Measurements from ENCODE around the gene PPP1R2B.

The PPP1R2B gene

GRCh38 chr5:156850206-156850751 lies at the start of gene PPP1R2B:
Gene PPP1R2B (plus strand): TSS chr5:156850295. CDS start chr5:156850563, 268 bp downstream.
- Mint-ChIP-seq H3K9me3 (ENCODE audit: low read depth) (peaks cover 32% of the 10 kb centered on the region), H3K27me3 (peaks cover 25% of the 10 kb centered on the region), H3K27ac (no peak within 1 kb of the TSS), H3K4me1 (ENCODE audit: low read depth) (no peaks in the 10 kb centered on the region), H3K36me3 (peaks cover 32% of the 10 kb centered on the region), H3K4me3 (no peak within 1 kb of the TSS)

- Mint-ChIP-seq H3K9me3 (ENCODE audit: low read depth) (no peaks in the 10 kb centered on the region), H3K4me3 (no peak overlapping the region), H3K36me3 (no peaks in the 10 kb centered on the region), H3K27ac (no peak overlapping the region), H3K27me3 (peaks cover 2% of the 10 kb centered on the region), H3K4me1 (ENCODE audit: low read depth) (no peaks in the 10 kb centered on the region)
These were observed 49.2 kb upstream of the PPP1R2B start for GRCh38 chr5:156800929-156801328.

DNA sequence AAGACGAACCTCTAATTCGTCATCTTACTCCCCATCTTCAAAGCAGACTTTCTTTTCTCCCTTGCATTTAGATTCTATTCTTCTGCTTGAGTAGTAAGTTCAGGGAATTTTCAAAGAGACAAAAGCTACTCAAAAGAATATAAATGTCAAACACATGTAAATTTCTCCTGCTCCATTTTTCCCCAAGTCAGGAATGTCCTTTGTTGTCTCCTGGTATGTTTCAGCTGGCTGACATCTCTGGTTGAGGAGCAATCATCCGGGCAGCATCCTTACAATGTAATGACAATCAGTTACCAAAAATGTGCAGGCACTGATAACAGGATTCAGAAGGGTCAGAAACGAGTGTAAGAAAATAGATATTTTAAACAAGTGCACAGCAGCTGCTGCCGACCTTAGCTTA lies 47.6 kb upstream of the PPP1R2B start:
- peaks cover 3% of the 10 kb centered on the region for H3K27me3 Mint-ChIP-seq
- H3K27ac Mint-ChIP-seq = no peak overlapping the region
- H3K4me1 Mint-ChIP-seq (ENCODE audit: low read depth) = no peaks in the 10 kb centered on the region
- H3K36me3 Mint-ChIP-seq = no peaks in the 10 kb centered on the region
- H3K9me3 Mint-ChIP-seq (ENCODE audit: low read depth) = no peaks in the 10 kb centered on the region
- H3K4me3 Mint-ChIP-seq = no peak overlapping the region

GRCh38 chr5:156803404-156803803 lies 46.7 kb upstream of the PPP1R2B start:
- H3K4me1 Mint-ChIP-seq (ENCODE audit: low read depth) = no peaks in the 10 kb centered on the region
- H3K27ac Mint-ChIP-seq = no peak overlapping the region

GRCh38 chr5:156812959-156813358 lies 37.1 kb upstream of the PPP1R2B start:
- H3K4me1 Mint-ChIP-seq (ENCODE audit: low read depth) = no peaks in the 10 kb centered on the region
- no peaks in the 10 kb centered on the region for H3K9me3 Mint-ChIP-seq (ENCODE audit: low read depth)
- H3K36me3 Mint-ChIP-seq = no peaks in the 10 kb centered on the region
- no peak overlapping the region for H3K27ac Mint-ChIP-seq
- no peaks in the 10 kb centered on the region for H3K27me3 Mint-ChIP-seq
- H3K4me3 Mint-ChIP-seq = no peak overlapping the region

More at GRCh38 chr5:156803404-156803803, 46.7 kb upstream of the PPP1R2B start:
- no peaks in the 10 kb centered on the region for H3K36me3 Mint-ChIP-seq
- no peaks in the 10 kb centered on the region for H3K9me3 Mint-ChIP-seq (ENCODE audit: low read depth)
- peaks cover 3% of the 10 kb centered on the region for H3K27me3 Mint-ChIP-seq
- H3K4me3 Mint-ChIP-seq = no peak overlapping the region

DNA sequence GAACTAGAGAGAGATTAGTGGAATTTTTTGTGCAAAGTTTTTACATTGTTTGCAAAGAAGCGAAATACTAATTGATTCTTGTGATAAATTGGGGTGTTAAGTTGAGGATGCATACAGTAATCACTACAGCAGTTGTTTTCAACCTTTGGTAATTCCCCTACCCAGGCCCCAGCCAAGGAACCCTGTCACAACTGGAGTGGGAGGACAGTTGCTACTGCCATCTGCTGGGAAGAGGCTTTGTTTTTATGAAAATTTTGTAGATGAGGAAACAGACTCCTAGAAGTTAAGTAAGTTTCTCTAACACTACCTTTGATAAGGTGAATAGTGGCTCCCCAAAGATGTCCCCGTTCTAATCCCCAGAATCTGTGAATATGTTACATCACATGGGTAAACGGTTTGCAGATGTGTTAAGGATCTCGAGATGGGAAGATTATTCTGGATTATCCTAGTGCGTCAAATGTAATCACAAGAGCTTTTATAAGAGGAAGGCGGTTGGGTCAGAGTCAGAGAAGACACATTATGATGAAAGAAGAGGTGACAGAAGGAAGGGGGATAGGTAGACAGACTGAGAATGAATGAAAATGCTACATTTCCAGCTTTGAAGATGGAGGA lies 34.0 kb upstream of the PPP1R2B start:
- Mint-ChIP-seq H3K27me3 (no peaks in the 10 kb centered on the region), H3K4me3 (no peak overlapping the region), H3K4me1 (ENCODE audit: low read depth) (no peaks in the 10 kb centered on the region), H3K27ac (no peak overlapping the region), H3K9me3 (ENCODE audit: low read depth) (no peaks in the 10 kb centered on the region), H3K36me3 (no peaks in the 10 kb centered on the region)

GRCh38 chr5:156819537-156819936 lies 30.6 kb upstream of the PPP1R2B start:
- H3K9me3 Mint-ChIP-seq (ENCODE audit: low read depth) = no peaks in the 10 kb centered on the region
- H3K4me1 Mint-ChIP-seq (ENCODE audit: low read depth) = no peaks in the 10 kb centered on the region
- no peaks in the 10 kb centered on the region for H3K36me3 Mint-ChIP-seq
- H3K27me3 Mint-ChIP-seq = no peaks in the 10 kb centered on the region
- H3K4me3 Mint-ChIP-seq = no peak overlapping the region
- H3K27ac Mint-ChIP-seq = no peak overlapping the region

GRCh38 chr5:156819967-156820581 lies 30.0 kb upstream of the PPP1R2B start:
- Mint-ChIP-seq H3K27ac (no peak overlapping the region), H3K4me3 (no peak overlapping the region), H3K4me1 (ENCODE audit: low read depth) (peaks cover 1% of the 10 kb centered on the region), H3K9me3 (ENCODE audit: low read depth) (no peaks in the 10 kb centered on the region), H3K36me3 (no peaks in the 10 kb centered on the region), H3K27me3 (no peaks in the 10 kb centered on the region)

DNA sequence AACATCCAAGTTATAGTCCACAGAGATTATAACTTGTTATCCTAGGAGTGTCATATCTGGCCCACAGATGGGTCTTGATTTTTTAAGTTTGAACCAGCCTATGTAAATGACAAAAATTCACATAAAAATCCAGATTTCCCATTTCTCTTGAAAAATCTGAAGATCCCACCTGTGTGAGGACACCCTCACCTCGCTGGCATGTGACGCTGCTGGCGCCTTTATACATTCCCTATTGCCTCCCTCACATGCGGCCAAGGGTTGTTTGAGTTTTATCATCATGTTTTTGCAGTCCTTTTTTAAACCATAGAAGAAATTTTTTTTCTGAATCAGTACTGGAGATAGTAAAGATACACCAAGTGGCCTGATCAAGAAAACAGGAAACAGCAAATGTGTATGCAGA lies 25.9 kb upstream of the PPP1R2B start:
- peaks cover 7% of the 10 kb centered on the region for H3K9me3 Mint-ChIP-seq (ENCODE audit: low read depth)
- H3K4me3 Mint-ChIP-seq = no peak overlapping the region
- H3K36me3 Mint-ChIP-seq = peaks cover 6% of the 10 kb centered on the region
- no peaks in the 10 kb centered on the region for H3K27me3 Mint-ChIP-seq
- H3K4me1 Mint-ChIP-seq (ENCODE audit: low read depth) = peaks cover 1% of the 10 kb centered on the region
- no peak overlapping the region for H3K27ac Mint-ChIP-seq

DNA sequence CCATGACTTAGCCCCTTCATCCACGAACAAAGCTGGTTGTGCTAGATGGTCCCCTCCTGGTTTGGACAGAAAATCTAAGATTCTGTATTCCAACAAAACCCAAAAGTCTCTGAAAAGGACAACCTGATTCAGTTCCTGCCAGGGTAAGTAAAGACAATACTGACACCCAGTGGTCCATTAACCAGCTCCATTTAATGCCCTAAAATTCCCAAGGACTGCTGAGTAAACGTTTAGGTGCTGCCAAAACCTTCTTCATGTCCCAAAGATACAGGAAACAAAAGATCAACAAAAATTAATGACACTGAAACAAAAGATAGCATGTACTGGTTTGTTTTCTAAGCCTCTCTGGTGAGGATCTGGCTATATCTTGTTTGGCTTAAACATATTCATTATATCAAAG lies 25.3 kb upstream of the PPP1R2B start:
- peaks cover 1% of the 10 kb centered on the region for H3K4me1 Mint-ChIP-seq (ENCODE audit: low read depth)
- H3K4me3 Mint-ChIP-seq = no peak overlapping the region
- peaks cover 7% of the 10 kb centered on the region for H3K9me3 Mint-ChIP-seq (ENCODE audit: low read depth)
- H3K27ac Mint-ChIP-seq = no peak overlapping the region
- H3K27me3 Mint-ChIP-seq = no peaks in the 10 kb centered on the region
- H3K36me3 Mint-ChIP-seq = peaks cover 6% of the 10 kb centered on the region

DNA sequence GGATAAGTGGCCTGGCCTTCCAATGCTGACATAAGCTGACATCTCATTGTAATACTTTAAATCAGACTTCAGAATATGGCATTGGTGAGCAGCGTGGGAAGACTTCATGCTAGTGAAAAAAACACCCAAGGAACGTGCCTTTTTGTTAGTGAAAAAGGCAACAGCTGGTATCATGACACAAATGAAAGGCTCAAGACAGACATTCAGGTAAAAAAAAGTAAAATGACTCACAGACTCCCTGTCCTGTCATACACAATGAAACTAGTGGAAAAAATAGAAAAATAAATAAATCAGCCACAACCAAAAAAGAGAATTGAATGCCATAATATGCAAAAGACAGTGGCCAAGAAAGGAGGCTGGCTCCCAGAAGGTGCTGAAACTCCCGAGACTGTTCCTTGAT lies 24.4 kb upstream of the PPP1R2B start:
- H3K36me3 Mint-ChIP-seq = peaks cover 6% of the 10 kb centered on the region
- H3K9me3 Mint-ChIP-seq (ENCODE audit: low read depth) = peaks cover 7% of the 10 kb centered on the region
- H3K4me1 Mint-ChIP-seq (ENCODE audit: low read depth) = peaks cover 1% of the 10 kb centered on the region
- no peak overlapping the region for H3K4me3 Mint-ChIP-seq
- no peak overlapping the region for H3K27ac Mint-ChIP-seq
- H3K27me3 Mint-ChIP-seq = no peaks in the 10 kb centered on the region

- peaks cover 7% of the 10 kb centered on the region for H3K9me3 Mint-ChIP-seq (ENCODE audit: low read depth)
- peaks cover 6% of the 10 kb centered on the region for H3K36me3 Mint-ChIP-seq
- peaks cover 1% of the 10 kb centered on the region for H3K4me1 Mint-ChIP-seq (ENCODE audit: low read depth)
- H3K27ac Mint-ChIP-seq = no peak overlapping the region
- H3K4me3 Mint-ChIP-seq = no peak overlapping the region
- H3K27me3 Mint-ChIP-seq = no peaks in the 10 kb centered on the region
These were observed 23.9 kb upstream of the PPP1R2B start for GRCh38 chr5:156826150-156826549.

GRCh38 chr5:156834916-156835315 lies 15.2 kb upstream of the PPP1R2B start:
- Mint-ChIP-seq H3K4me1 (ENCODE audit: low read depth) (no peaks in the 10 kb centered on the region), H3K27me3 (no peaks in the 10 kb centered on the region), H3K4me3 (no peak overlapping the region), H3K36me3 (no peaks in the 10 kb centered on the region), H3K27ac (no peak overlapping the region), H3K9me3 (ENCODE audit: low read depth) (no peaks in the 10 kb centered on the region)

- H3K9me3 Mint-ChIP-seq (ENCODE audit: low read depth) = no peaks in the 10 kb centered on the region
- no peaks in the 10 kb centered on the region for H3K27me3 Mint-ChIP-seq
- H3K36me3 Mint-ChIP-seq = no peaks in the 10 kb centered on the region
- no peak overlapping the region for H3K27ac Mint-ChIP-seq
- no peak overlapping the region for H3K4me3 Mint-ChIP-seq
- no peaks in the 10 kb centered on the region for H3K4me1 Mint-ChIP-seq (ENCODE audit: low read depth)
These were observed 14.2 kb upstream of the PPP1R2B start for GRCh38 chr5:156835905-156836304.

DNA sequence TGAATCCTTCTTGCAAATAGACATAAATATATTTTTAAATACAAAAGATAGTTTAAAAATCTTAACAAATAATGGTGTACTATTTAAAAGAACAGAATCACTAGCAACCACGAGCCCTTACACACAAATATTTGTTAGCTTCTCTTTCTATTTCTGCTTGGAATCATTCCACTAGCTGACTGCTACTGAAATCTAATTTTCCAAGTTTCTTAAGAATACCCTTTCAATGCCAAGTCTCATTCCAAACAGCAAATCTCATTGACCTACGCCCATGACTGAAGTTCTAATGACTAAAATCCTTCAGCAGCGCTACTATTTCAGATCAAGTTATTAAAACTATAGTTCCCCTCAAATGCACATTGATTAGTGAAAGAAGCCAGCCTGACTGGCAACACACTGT lies 13.2 kb upstream of the PPP1R2B start:
- H3K27ac Mint-ChIP-seq = no peak overlapping the region
- no peak overlapping the region for H3K4me3 Mint-ChIP-seq

GRCh38 chr5:156838961-156839360 lies 11.1 kb upstream of the PPP1R2B start:
- Mint-ChIP-seq H3K9me3 (ENCODE audit: low read depth) (no peaks in the 10 kb centered on the region), H3K27ac (no peak overlapping the region), H3K36me3 (no peaks in the 10 kb centered on the region), H3K4me3 (no peak overlapping the region), H3K27me3 (no peaks in the 10 kb centered on the region), H3K4me1 (ENCODE audit: low read depth) (no peaks in the 10 kb centered on the region)

More for the DNA sequence above, 13.2 kb upstream of the PPP1R2B start:
- Mint-ChIP-seq H3K36me3 (no peaks in the 10 kb centered on the region), H3K4me1 (ENCODE audit: low read depth) (no peaks in the 10 kb centered on the region), H3K9me3 (ENCODE audit: low read depth) (no peaks in the 10 kb centered on the region), H3K27me3 (no peaks in the 10 kb centered on the region)
